HEK293 (cell line): ENCODE results near the gene JPH3.

ENCODE experiments used
- CTCF ChIA-PET: fragments of 350-600 bp; formaldehyde crosslinking; extraction: SDS; loops from one replicate; lab custom pipeline; 2021; ENCODE audit warnings: antibody characterized with exemption; lab: Yijun Ruan, JAX
- POLR2A ChIA-PET: fragments of 300-600 bp; formaldehyde crosslinking; extraction: SDS; loops from one replicate; lab custom pipeline; 2020; ENCODE audit warnings: antibody characterized with exemption, inconsistent platforms; lab: Yijun Ruan, JAX
- H3K27ac ChIP-seq: fragments of 200-500 bp; sonication (Bioruptor generic); 2 replicates; pipeline ENCODE4 v1.5.1; 2014; ENCODE audit warnings: low read depth, low read length, control low read depth, inconsistent platforms; ENCODE audit errors: extremely low read depth
- H3K36me3 ChIP-seq, 2 experiments: fragments of 200-500 bp in 1 of 2; sonication (Bioruptor generic) in 1 of 2; 1 replicate in 1 of 2; 2 replicates in 1 of 2; pipeline ENCODE4 v1.5.1; 2014 to 2017; ENCODE audit warnings: inconsistent platforms in 2 of 2, low read length in 2 of 2; ENCODE audit not compliant: control insufficient read depth in 2 of 2, insufficient read depth in 1 of 2
- H3K4me1 ChIP-seq: fragments of 200-500 bp; sonication (Bioruptor generic); 2 replicates; pipeline ENCODE4 v1.5.1; 2014; ENCODE audit warnings: mild to moderate bottlenecking, low read length, inconsistent platforms; ENCODE audit not compliant: control insufficient read depth, insufficient read depth
- H3K4me3 ChIP-seq: 2 replicates; pipeline ENCODE4 v1.5.1; 2011; ENCODE audit warnings: low read depth, mild to moderate bottlenecking, control low read depth, low read length, moderate library complexity
- H3K9me3 ChIP-seq: fragments of 200-500 bp; sonication (Bioruptor generic); 2 replicates; pipeline ENCODE4 v1.5.1; 2014; ENCODE audit warnings: low read depth, low read length, inconsistent platforms; ENCODE audit not compliant: control insufficient read depth, insufficient read depth
- AEBP2 ChIP-seq: fragments of 450-650 bp; formaldehyde crosslinking; IDR thresholded peaks from 2 replicates; pipeline ENCODE4 v1.5.1; 2016; ENCODE audit warnings: missing biosample characterization, missing genetic modification characterization, borderline replicate concordance
- BCL11B ChIP-seq: fragments of 450-650 bp; formaldehyde crosslinking; IDR thresholded peaks from 2 replicates; pipeline ENCODE4 v1.5.1; 2016; ENCODE audit warnings: low read depth, missing biosample characterization, missing genetic modification characterization
- KLF7 ChIP-seq: fragments of 450-650 bp; formaldehyde crosslinking; IDR thresholded peaks from 2 replicates; pipeline ENCODE4 v1.5.1; 2016; ENCODE audit warnings: missing biosample characterization, missing genetic modification characterization, borderline replicate concordance
- SP2 ChIP-seq: fragments of 450-650 bp; formaldehyde crosslinking; IDR thresholded peaks from 2 replicates; pipeline ENCODE4 v1.5.1; 2016; ENCODE audit warnings: missing biosample characterization, missing genetic modification characterization
- ZBTB49 ChIP-seq: fragments of 450-650 bp; formaldehyde crosslinking; IDR thresholded peaks from 2 replicates; pipeline ENCODE4 v1.5.1; 2016; ENCODE audit warnings: missing biosample characterization, missing genetic modification characterization, low read depth
- ZNF112 ChIP-seq: fragments of 450-650 bp; formaldehyde crosslinking; IDR thresholded peaks from 2 replicates; pipeline ENCODE4 v1.5.0; 2017; ENCODE audit warnings: missing biosample characterization, missing genetic modification characterization
- ZNF274 ChIP-seq, 2 experiments: fragments of 200-500 bp in 1 of 2; fragments of 450-650 bp in 1 of 2; sonication (Bioruptor generic) in 1 of 2; formaldehyde crosslinking in 1 of 2; IDR thresholded peaks; 2 replicates each; pipeline versions ENCODE4 v1.5.1 to v1.6.1; 2014 to 2016; ENCODE audit warnings: borderline replicate concordance in 1 of 2, inconsistent platforms in 1 of 2, low read length in 1 of 2, missing biosample characterization in 1 of 2, missing genetic modification characterization in 1 of 2
- ZNF324 ChIP-seq: fragments of 450-650 bp; formaldehyde crosslinking; IDR thresholded peaks from 2 replicates; pipeline ENCODE4 v1.5.1; 2016; ENCODE audit warnings: missing biosample characterization, missing genetic modification characterization
- ZNF37A ChIP-seq: fragments of 450-650 bp; IDR thresholded peaks from 2 replicates; pipeline ENCODE4 v1.5.1; 2018; ENCODE audit warnings: missing biosample characterization, missing genetic modification characterization
- ZNF518A ChIP-seq: fragments of 450-650 bp; formaldehyde crosslinking; conservative IDR thresholded peaks from 2 replicates; pipeline ENCODE4 v1.5.1; 2016; ENCODE audit warnings: low read depth, missing biosample characterization, missing genetic modification characterization
- ZNF549 ChIP-seq: fragments of 450-650 bp; IDR thresholded peaks from 2 replicates; pipeline ENCODE4 v1.5.1; 2018; ENCODE audit warnings: missing biosample characterization, missing genetic modification characterization, mild to moderate bottlenecking, inconsistent platforms, moderate library complexity
- ZNF561 ChIP-seq: fragments of 450-650 bp; IDR thresholded peaks from 2 replicates; pipeline ENCODE4 v1.5.1; 2018; ENCODE audit warnings: missing biosample characterization, missing genetic modification characterization, borderline replicate concordance
- ZNF704 ChIP-seq: fragments of 450-650 bp; formaldehyde crosslinking; IDR thresholded peaks from 2 replicates; pipeline ENCODE4 v1.5.1; 2016; ENCODE audit warnings: missing biosample characterization, missing genetic modification characterization
- ZNF747 ChIP-seq: fragments of 450-650 bp; formaldehyde crosslinking; IDR thresholded peaks from 2 replicates; pipeline ENCODE4 v1.5.1; 2016; ENCODE audit warnings: missing biosample characterization, missing genetic modification characterization
- ZSCAN18 ChIP-seq: fragments of 450-650 bp; formaldehyde crosslinking; IDR thresholded peaks from 2 replicates; pipeline ENCODE4 v1.5.1; 2016; ENCODE audit warnings: missing biosample characterization, missing genetic modification characterization
- ZSCAN30 ChIP-seq: fragments of 450-650 bp; IDR thresholded peaks from 2 replicates; pipeline ENCODE4 v1.5.1; 2018; ENCODE audit warnings: missing biosample characterization, mild to moderate bottlenecking, missing genetic modification characterization, moderate library complexity

JPH3 gene

GRCh38 chr16:87653234-87653633, 50.9 kb downstream of the JPH3 start (continued):
- TF ChIP-seq ZBTB49 (tag by site-specific recombination) (no peak), ZNF518A (tag by site-specific recombination) (no peak), SP2 (tag by site-specific recombination) (no peak)

- H3K9me3 ChIP-seq, result no peaks in the 10 kb centered on the region
- TF ChIP-seq ZNF561 (tag by site-specific recombination), result no peak
- TF ChIP-seq ZSCAN30 (tag by site-specific recombination), result no peak
- TF ChIP-seq ZNF747 (tag by site-specific recombination), result no peak
- no peak for TF ChIP-seq BCL11B
- no peak for TF ChIP-seq ZNF324 (tag by site-specific recombination)
- TF ChIP-seq ZNF704 (tag by site-specific recombination), result no peak
- no peak for TF ChIP-seq ZNF549 (tag by site-specific recombination)
- no peak for TF ChIP-seq ZNF112 (tag by site-specific recombination)
- TF ChIP-seq AEBP2 (tag by site-specific recombination), result no peak
- no peak for TF ChIP-seq ZNF274 (IDR thresholded peaks at IDR 0.05; ENCODE audit: low read length)
- no peak for TF ChIP-seq ZNF274 (tag by site-specific recombination; IDR thresholded peaks at IDR 0.05; ENCODE audit: borderline replicate concordance)
- no peak for TF ChIP-seq ZSCAN18 (tag by site-specific recombination)
- TF ChIP-seq KLF7, result no peak
- no peak for TF ChIP-seq ZNF37A (tag by site-specific recombination)
- no peak overlapping the region for H3K4me3 ChIP-seq
- ChIA-PET CTCF (interaction anchor here (1.0 to 1.7 kb wide), 2 partner anchors 48 to 84 kb away, joined by 4 read pairs; no protein-coding TSS in a partner anchor), POLR2A (no interaction called here)
- no peak overlapping the region for H3K27ac ChIP-seq
- no peaks in the 10 kb centered on the region for H3K4me1 ChIP-seq
- peaks cover 0 to 9% of the 10 kb centered on the region in 2 experiments; a peak in 1 of 3 replicates for H3K36me3 ChIP-seq
Measured at GRCh38 chr16:87654826-87655225, 52.5 kb downstream of the JPH3 start.
